Fibroblast of lung (primary cell): ENCODE results near the gene OR52L1.

Source experiments
- CTCF ChIP-seq, 2 donors: IDR thresholded peaks in 1 of 2; conservative IDR thresholded peaks in 1 of 2; 1 replicate in 1 of 2; 2 replicates in 1 of 2; pipeline ENCODE4 v1.5.1; 2011 to 2012; ENCODE audit warnings: low read length in 2 of 2, control low read depth in 1 of 2, inconsistent platforms in 1 of 2, low read depth in 1 of 2, mild to moderate bottlenecking in 1 of 2
- EZH2 ChIP-seq: IDR thresholded peaks from 2 replicates; pipeline ENCODE4 v1.5.1; 2012; ENCODE audit warnings: low read length, control low read depth, mild to moderate bottlenecking; ENCODE audit errors: missing control alignments

- TF ChIP-seq CTCF (conservative IDR thresholded peaks at IDR 0.05 in 1 of 2, IDR thresholded peaks at IDR 0.05 in 1 of 2; ENCODE audit: low read depth in 1 of 2, low read length in 2 of 2) (no peak), EZH2 (no peak)
Measured at GRCh38 chr11:5966958-5967357, 19.8 kb downstream of the OR52L1 start.
